ENCODE data around the gene CYP8B1. TPM values are rescaled to one million over a fixed set of nuclear protein-coding genes. Genes with fewer than 3 reads are reported as not detected.

Gene CYP8B1
- polyA plus RNA-seq, 1 donor (not counting 4 experiments of a cell fraction or from before 2014, with no cell fraction given), result not detected

- Histone ChIP-seq H3K4me3 (ENCODE audit: control insufficient read depth in 2 of 3, extremely low read depth in 1 of 3, insufficient read depth in 2 of 3, low read depth in 1 of 3, low read length in 3 of 3) (no peak overlapping the region), H2AFZ (ENCODE audit: control insufficient read depth, low read length) (no peak overlapping the region), H3K27ac (ENCODE audit: control insufficient read depth, insufficient read depth, low read length) (no peak overlapping the region), H3K79me2 (ENCODE audit: control insufficient read depth, insufficient read depth, low read length) (no peaks in the 10 kb centered on the region), H3K4me2 (ENCODE audit: control insufficient read depth, extremely low read depth, insufficient read depth, low read depth, low read length) (no peak overlapping the region), H3K9ac (ENCODE audit: control insufficient read depth, extremely low read depth, insufficient read depth, low read length) (no peak overlapping the region), H3K9me1 (ENCODE audit: control insufficient read depth, extremely low read depth, insufficient read depth, low read length) (no peaks in the 10 kb centered on the region), H4K20me1 (ENCODE audit: control insufficient read depth, extremely low read depth, insufficient read depth, low read length) (no peaks in the 10 kb centered on the region), H3K27me3 (ENCODE audit: control insufficient read depth, extremely low read depth, insufficient read depth, low read length) (no peaks in the 10 kb centered on the region), H3K9me3 (ENCODE audit: control insufficient read depth, low read depth, low read length) (no peaks in the 10 kb centered on the region), H3K36me3 (ENCODE audit: control insufficient read depth in 2 of 2, extremely low read depth in 1 of 2, insufficient read depth in 2 of 2, low read length in 2 of 2) (no peaks in the 10 kb centered on the region), H3K4me1 (ENCODE audit: control insufficient read depth, extremely low read depth, insufficient read depth, low read length) (no peaks in the 10 kb centered on the region)
- DNase-seq (ENCODE audit: low read depth, low spot score) (no peak), FAIRE-seq (no peak)
- dilution Hi-C loops (cut with MboI; ENCODE audit: extremely low pct_ligation_motif_present, low sequenced_read_pairs), result no loop called here
- TF ChIP-seq CTCF (optimal IDR thresholded peaks at IDR 0.05 in 1 of 3, IDR thresholded peaks at IDR 0.05 in 1 of 3, conservative IDR thresholded peaks at IDR 0.05 in 1 of 3; ENCODE audit: extremely low read depth in 1 of 3, insufficient read depth in 2 of 3, low read length in 3 of 3) (no peak), EZH2 (IDR thresholded peaks at IDR 0.05; ENCODE audit: low read length) (no peak)
Observed at GRCh38 chr3:42887084-42887483, 11.4 kb upstream of the CYP8B1 start.

- dilution Hi-C loops (cut with MboI; ENCODE audit: extremely low pct_ligation_motif_present, low sequenced_read_pairs), result no loop called here
- H3K9me1 ChIP-seq (ENCODE audit: control insufficient read depth, extremely low read depth, insufficient read depth, low read length), result no peaks in the 10 kb centered on the region
- TF ChIP-seq EZH2 (IDR thresholded peaks at IDR 0.05; ENCODE audit: low read length), result no peak
- no peak for TF ChIP-seq CTCF (optimal IDR thresholded peaks at IDR 0.05 in 1 of 3, IDR thresholded peaks at IDR 0.05 in 1 of 3, conservative IDR thresholded peaks at IDR 0.05 in 1 of 3; ENCODE audit: extremely low read depth in 1 of 3, insufficient read depth in 2 of 3, low read length in 3 of 3)
- FAIRE-seq (no peak), DNase-seq (ENCODE audit: low read depth, low spot score) (no peak)
- H3K4me2 ChIP-seq (ENCODE audit: control insufficient read depth, extremely low read depth, insufficient read depth, low read depth, low read length), result no peak overlapping the region
- H2AFZ ChIP-seq (ENCODE audit: control insufficient read depth, low read length), result no peak overlapping the region
- no peaks in the 10 kb centered on the region for H3K36me3 ChIP-seq (ENCODE audit: control insufficient read depth in 2 of 2, extremely low read depth in 1 of 2, insufficient read depth in 2 of 2, low read length in 2 of 2)
- H3K27ac ChIP-seq (ENCODE audit: control insufficient read depth, insufficient read depth, low read length), result no peak overlapping the region
- peaks cover under 1% of the 10 kb centered on the region for H3K4me1 ChIP-seq (ENCODE audit: control insufficient read depth, extremely low read depth, insufficient read depth, low read length)
- H4K20me1 ChIP-seq (ENCODE audit: control insufficient read depth, extremely low read depth, insufficient read depth, low read length), result no peaks in the 10 kb centered on the region
- H3K27me3 ChIP-seq (ENCODE audit: control insufficient read depth, extremely low read depth, insufficient read depth, low read length), result no peaks in the 10 kb centered on the region
- no peak overlapping the region for H3K4me3 ChIP-seq (ENCODE audit: control insufficient read depth in 2 of 3, extremely low read depth in 1 of 3, insufficient read depth in 2 of 3, low read depth in 1 of 3, low read length in 3 of 3)
- H3K9me3 ChIP-seq (ENCODE audit: control insufficient read depth, low read depth, low read length), result no peaks in the 10 kb centered on the region
- H3K9ac ChIP-seq (ENCODE audit: control insufficient read depth, extremely low read depth, insufficient read depth, low read length), result no peak overlapping the region
- no peaks in the 10 kb centered on the region for H3K79me2 ChIP-seq (ENCODE audit: control insufficient read depth, insufficient read depth, low read length)
Observed at GRCh38 chr3:42886294-42886822, 10.7 kb upstream of the CYP8B1 start.

Data from keratinocyte (primary cell).